ENCODE measurements around the gene ZNF276.
A peak's percentile ranks its signal among the peaks of the same experiment; 100 is the strongest.

Gene ZNF276

DNA sequence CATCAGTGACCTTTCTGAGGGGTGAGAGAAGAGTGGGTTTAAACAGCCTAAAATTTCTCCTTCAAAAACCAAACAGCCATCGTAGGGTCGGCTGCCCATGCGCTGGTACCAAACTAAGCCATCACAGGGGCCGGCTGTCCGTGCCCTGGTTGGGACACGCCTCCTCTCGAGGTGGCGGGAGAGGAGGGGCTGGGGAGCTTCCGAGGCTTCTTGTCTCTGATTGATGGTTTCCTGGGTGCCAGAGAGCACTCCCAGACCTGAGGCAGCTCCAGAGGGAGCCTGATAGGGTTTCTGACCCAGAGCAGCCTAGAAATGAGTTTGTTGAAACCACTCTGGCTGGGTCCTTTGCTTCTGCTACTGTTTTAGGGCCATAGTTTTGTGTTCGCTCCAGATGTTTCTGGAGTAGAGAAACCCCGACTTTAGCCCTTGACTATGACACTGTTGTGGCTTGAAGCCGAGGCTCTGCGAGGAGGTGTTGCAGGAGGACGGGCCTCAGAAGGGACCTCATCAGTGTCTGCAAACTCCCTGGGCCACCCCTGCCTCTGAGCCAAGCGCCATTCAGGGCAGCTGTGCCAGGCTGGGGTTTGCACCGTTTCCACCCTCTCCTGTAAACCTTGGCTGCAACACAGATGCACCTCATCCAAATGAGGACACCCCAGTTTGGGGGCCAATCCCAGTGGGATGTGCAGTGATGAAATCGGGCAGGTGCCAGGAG, 6.2 kb downstream of the ZNF276 start:
- Histone ChIP-seq H3K9me3 (ENCODE audit: control insufficient read depth, low read length) (no peaks in the 10 kb centered on the region), H3K4me3 (ENCODE audit: insufficient read depth, low read depth, low read length) (no peak overlapping the region), H3K27me3 (ENCODE audit: control insufficient read depth, insufficient read depth, low read length, poor library complexity, severe bottlenecking) (peaks cover 7% of the 10 kb centered on the region), H3K36me3 (ENCODE audit: control insufficient read depth, insufficient read depth, low read length) (peaks cover 27% of the 10 kb centered on the region), H3K4me1 (ENCODE audit: control insufficient read depth, insufficient read depth, low read length) (peaks cover 10% of the 10 kb centered on the region), H3K27ac (ENCODE audit: insufficient read depth, low read depth, low read length, poor library complexity, severe bottlenecking) (no peak overlapping the region)
- 89 to 90% methylated on average over 17 of the region's 17 CpGs for WGBS, 2 experiments

DNA sequence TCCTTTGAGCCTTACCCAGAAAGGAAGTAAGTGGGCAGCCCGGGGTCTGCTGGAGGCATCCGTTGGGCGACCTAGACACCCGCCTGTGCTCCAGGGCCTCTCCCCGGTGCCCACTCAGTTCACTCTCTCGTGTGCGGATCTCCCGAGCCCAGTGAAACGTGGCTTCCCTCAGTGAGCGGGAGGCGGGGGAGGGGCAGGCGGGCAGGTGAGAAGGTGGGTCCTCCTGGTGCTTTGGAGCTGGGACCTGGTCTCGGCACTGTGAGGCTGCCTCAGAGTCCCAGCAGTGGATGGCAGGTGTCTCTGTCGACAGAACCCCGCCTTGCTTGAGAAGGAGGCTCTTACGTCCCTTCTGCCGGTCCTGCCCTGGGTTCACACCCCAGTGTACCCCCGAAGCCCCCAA, 8.0 kb downstream of the ZNF276 start:
- Histone ChIP-seq H3K9me3 (ENCODE audit: control insufficient read depth, low read length) (no peaks in the 10 kb centered on the region), H3K4me3 (ENCODE audit: insufficient read depth, low read depth, low read length) (no peak overlapping the region), H3K36me3 (ENCODE audit: control insufficient read depth, insufficient read depth, low read length) (peaks cover 27% of the 10 kb centered on the region), H3K27me3 (ENCODE audit: control insufficient read depth, insufficient read depth, low read length, poor library complexity, severe bottlenecking) (no peaks in the 10 kb centered on the region), H3K27ac (ENCODE audit: insufficient read depth, low read depth, low read length, poor library complexity, severe bottlenecking) (no peak overlapping the region), H3K4me1 (ENCODE audit: control insufficient read depth, insufficient read depth, low read length) (peaks cover 7% of the 10 kb centered on the region)
- 93 to 95% methylated on average over 18 of the region's 18 CpGs for WGBS, 2 experiments

DNA sequence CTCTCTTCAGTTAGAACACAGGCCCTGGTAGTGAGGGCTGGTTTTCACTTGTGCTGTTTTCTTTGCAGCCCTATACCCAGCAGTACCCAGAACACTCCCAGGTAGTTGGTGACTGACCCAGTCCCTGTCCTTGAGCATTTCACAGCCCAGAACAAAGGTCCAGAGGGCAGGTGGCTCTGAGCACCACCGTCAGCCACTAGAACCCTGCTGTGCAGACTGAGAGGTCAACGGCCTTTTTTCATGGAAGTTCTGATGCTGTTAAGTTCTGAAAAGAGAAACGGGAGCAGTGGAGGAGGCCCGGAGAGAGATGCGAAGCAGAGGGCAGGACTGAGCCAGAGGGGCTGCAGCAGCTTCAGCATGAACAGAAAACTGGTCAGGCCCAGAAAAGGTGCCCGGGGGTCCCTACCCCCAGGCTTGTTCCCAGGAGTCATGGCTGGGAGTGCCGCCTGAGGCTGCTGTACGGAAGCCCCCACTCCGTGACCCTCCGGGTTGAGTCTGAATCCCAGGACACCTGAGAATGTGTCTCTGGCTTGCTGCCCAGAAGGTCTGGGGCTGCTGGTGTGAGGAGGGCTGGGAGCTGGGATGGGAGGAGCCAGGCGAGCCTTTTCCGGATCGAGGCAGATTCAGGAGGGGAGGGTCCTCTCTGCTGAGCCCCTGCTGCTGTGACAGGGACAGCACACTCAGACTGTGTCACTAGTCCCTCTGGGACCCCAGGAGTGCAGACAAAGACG, 8.7 kb downstream of the ZNF276 start:
- WGBS, 2 experiments, result 46 to 47% methylated on average over 14 of the region's 14 CpGs
- H3K27me3 ChIP-seq (ENCODE audit: control insufficient read depth, insufficient read depth, low read length, poor library complexity, severe bottlenecking), result no peaks in the 10 kb centered on the region
- H3K4me3 ChIP-seq (ENCODE audit: insufficient read depth, low read depth, low read length), result no peak overlapping the region
- peaks cover 7% of the 10 kb centered on the region for H3K4me1 ChIP-seq (ENCODE audit: control insufficient read depth, insufficient read depth, low read length)
- H3K27ac ChIP-seq (ENCODE audit: insufficient read depth, low read depth, low read length, poor library complexity, severe bottlenecking), result peak overlapping the region; percentile 23
- H3K36me3 ChIP-seq (ENCODE audit: control insufficient read depth, insufficient read depth, low read length), result peaks cover 34% of the 10 kb centered on the region
- H3K9me3 ChIP-seq (ENCODE audit: control insufficient read depth, low read length), result no peaks in the 10 kb centered on the region

DNA sequence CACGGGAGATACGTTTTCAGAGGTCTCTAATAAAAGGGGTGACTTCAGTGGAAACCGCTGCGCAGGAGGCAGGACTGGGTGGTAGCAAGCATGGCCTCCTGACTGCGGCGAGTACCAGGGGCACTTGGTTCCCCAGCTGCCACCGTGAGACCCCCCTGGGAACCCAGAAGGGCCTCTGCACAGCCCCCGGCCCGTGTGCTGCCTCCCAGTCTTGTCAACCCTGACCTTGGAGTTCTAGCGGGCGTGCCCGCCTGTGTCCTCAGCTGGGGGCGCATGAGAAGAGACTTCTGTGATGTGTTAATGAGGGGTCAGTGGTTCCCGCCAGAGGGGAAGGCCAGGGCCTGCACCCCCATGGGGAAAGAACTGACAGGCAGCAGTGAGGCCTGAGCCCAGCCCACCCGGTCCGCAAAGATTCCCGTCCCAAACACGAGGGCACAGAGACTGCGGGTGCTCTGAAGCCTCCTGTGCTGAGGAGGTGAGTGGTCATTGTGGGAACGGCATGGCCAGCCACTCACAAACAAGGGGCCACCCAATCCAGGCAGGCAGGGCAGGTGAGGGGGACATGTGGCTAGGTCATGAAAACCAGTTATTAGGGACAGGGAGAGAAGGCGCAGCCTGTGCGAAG, 9.4 kb downstream of the ZNF276 start:
- Histone ChIP-seq H3K27ac (ENCODE audit: insufficient read depth, low read depth, low read length, poor library complexity, severe bottlenecking) (peak overlapping the region; percentile 23), H3K4me1 (ENCODE audit: control insufficient read depth, insufficient read depth, low read length) (peaks cover 7% of the 10 kb centered on the region), H3K4me3 (ENCODE audit: insufficient read depth, low read depth, low read length) (no peak overlapping the region), H3K9me3 (ENCODE audit: control insufficient read depth, low read length) (no peaks in the 10 kb centered on the region), H3K36me3 (ENCODE audit: control insufficient read depth, insufficient read depth, low read length) (peaks cover 34% of the 10 kb centered on the region), H3K27me3 (ENCODE audit: control insufficient read depth, insufficient read depth, low read length, poor library complexity, severe bottlenecking) (no peaks in the 10 kb centered on the region)
- WGBS, 2 experiments, result 81 to 83% methylated on average over 21 to 22 of the region's 22 CpGs

DNA sequence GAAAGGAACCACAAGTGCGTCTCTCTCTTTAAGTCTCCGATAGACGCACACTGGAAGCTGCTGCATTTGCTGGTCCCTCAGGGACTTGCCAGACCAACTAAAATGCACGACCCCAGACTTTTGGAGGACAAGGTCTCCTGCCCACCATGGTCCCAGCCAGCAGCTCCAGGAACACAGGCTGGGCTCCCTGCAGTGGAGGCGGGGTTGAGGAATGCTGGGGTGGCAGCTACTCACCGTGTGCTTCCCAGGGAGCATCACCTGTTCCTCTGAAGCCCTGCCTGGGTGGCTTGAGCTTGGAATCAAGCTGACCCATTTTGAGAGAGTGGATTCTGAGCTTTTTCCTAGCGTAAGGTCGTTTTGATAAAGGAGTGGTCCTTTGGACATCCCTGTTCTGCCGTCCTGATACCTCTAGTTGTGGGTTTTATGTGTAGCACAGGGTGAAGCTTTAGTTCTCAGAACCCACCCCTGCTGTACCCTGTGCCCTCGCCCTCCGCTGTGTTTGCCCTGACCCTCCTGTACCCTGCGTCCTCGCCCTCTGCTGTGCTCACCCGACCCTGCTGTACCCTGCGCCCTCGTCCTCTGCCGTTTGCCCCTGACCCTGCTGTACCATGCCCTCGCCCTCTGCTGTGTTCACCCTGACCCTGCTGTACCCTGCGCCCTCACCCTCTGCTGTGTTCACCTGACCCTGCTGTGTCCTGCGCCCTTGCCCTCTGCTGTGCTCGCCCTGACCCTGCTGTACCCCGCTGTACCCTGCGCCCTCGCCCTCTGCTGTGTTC, 11.0 kb downstream of the ZNF276 start:
- H3K4me3 ChIP-seq (ENCODE audit: insufficient read depth, low read depth, low read length), result no peak overlapping the region
- H3K27me3 ChIP-seq (ENCODE audit: control insufficient read depth, insufficient read depth, low read length, poor library complexity, severe bottlenecking), result no peaks in the 10 kb centered on the region
- 87 to 91% methylated on average over 24 of the region's 24 CpGs for WGBS, 2 experiments
- H3K9me3 ChIP-seq (ENCODE audit: control insufficient read depth, low read length), result no peaks in the 10 kb centered on the region
- H3K4me1 ChIP-seq (ENCODE audit: control insufficient read depth, insufficient read depth, low read length), result peaks cover 7% of the 10 kb centered on the region
- H3K36me3 ChIP-seq (ENCODE audit: control insufficient read depth, insufficient read depth, low read length), result peaks cover 44% of the 10 kb centered on the region
- H3K27ac ChIP-seq (ENCODE audit: insufficient read depth, low read depth, low read length, poor library complexity, severe bottlenecking), result no peak overlapping the region

DNA sequence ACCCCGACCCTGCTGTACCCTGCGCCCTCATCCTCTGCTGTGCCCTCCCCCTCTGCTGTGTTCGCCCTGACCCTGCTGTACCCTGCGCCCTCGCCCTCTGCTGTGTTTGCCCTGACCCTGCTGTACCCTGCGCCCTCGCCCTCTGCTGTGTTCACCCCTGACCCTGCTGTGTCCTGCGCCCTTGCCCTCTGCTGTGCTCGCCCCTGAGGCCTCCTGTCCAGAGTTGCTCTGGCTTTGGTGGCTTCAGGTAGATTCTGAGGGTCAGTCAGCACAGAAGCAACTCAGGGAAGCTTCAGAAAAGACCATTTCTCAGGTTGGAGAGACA, 11.5 kb downstream of the ZNF276 start:
- H3K4me3 ChIP-seq (ENCODE audit: insufficient read depth, low read depth, low read length), result no peak overlapping the region
- H3K4me1 ChIP-seq (ENCODE audit: control insufficient read depth, insufficient read depth, low read length), result peaks cover 7% of the 10 kb centered on the region
- 95 to 96% methylated on average over 9 of the region's 9 CpGs for WGBS, 2 experiments
- no peaks in the 10 kb centered on the region for H3K27me3 ChIP-seq (ENCODE audit: control insufficient read depth, insufficient read depth, low read length, poor library complexity, severe bottlenecking)
- H3K9me3 ChIP-seq (ENCODE audit: control insufficient read depth, low read length), result no peaks in the 10 kb centered on the region
- H3K27ac ChIP-seq (ENCODE audit: insufficient read depth, low read depth, low read length, poor library complexity, severe bottlenecking), result no peak overlapping the region
- peaks cover 42% of the 10 kb centered on the region for H3K36me3 ChIP-seq (ENCODE audit: control insufficient read depth, insufficient read depth, low read length)

DNA sequence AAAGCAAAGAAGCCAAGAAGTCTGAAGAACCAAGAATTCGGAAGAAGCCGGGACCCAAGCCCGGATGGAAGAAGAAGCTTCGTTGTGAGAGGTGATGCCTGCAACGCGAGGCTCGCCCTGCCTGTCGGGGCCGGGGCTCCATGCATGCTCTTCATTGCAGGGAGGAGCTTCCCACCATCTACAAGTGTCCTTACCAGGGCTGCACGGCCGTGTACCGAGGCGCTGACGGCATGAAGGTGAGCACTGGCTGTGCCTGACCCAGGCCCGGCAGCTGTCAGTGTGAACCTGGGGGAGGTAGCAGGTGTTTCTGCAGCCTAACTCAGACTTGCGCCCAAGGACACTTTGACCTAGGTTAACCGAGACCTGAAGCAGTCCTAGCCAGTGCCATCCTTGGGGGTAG, 12.0 kb downstream of the ZNF276 start:
- Histone ChIP-seq H3K36me3 (ENCODE audit: control insufficient read depth, insufficient read depth, low read length) (peaks cover 46% of the 10 kb centered on the region), H3K9me3 (ENCODE audit: control insufficient read depth, low read length) (no peaks in the 10 kb centered on the region), H3K4me3 (ENCODE audit: insufficient read depth, low read depth, low read length) (no peak overlapping the region), H3K27ac (ENCODE audit: insufficient read depth, low read depth, low read length, poor library complexity, severe bottlenecking) (no peak overlapping the region), H3K27me3 (ENCODE audit: control insufficient read depth, insufficient read depth, low read length, poor library complexity, severe bottlenecking) (no peaks in the 10 kb centered on the region), H3K4me1 (ENCODE audit: control insufficient read depth, insufficient read depth, low read length) (peaks cover 7% of the 10 kb centered on the region)
- WGBS, 2 experiments, result 96% methylated on average over 17 of the region's 17 CpGs

DNA sequence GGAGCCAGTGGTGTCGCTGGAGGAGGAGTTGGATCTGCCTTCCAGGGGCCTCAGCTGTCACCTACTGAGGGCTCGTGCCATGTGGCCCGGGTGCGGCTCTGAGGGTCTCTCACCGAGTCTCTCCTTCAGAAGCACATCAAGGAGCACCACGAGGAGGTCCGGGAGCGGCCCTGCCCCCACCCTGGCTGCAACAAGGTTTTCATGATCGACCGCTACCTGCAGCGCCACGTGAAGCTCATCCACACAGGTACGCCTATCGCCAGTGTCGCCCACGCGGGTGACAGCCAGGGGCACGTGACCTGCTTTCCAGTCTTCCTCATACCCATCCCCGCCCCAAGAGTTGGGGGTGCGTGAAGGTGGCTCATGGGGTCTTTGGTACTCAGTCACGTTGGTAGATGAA, 12.5 kb downstream of the ZNF276 start:
- Histone ChIP-seq H3K9me3 (ENCODE audit: control insufficient read depth, low read length) (no peaks in the 10 kb centered on the region), H3K4me3 (ENCODE audit: insufficient read depth, low read depth, low read length) (no peak overlapping the region), H3K27ac (ENCODE audit: insufficient read depth, low read depth, low read length, poor library complexity, severe bottlenecking) (no peak overlapping the region), H3K27me3 (ENCODE audit: control insufficient read depth, insufficient read depth, low read length, poor library complexity, severe bottlenecking) (no peaks in the 10 kb centered on the region), H3K36me3 (ENCODE audit: control insufficient read depth, insufficient read depth, low read length) (peaks cover 50% of the 10 kb centered on the region), H3K4me1 (ENCODE audit: control insufficient read depth, insufficient read depth, low read length) (peaks cover 7% of the 10 kb centered on the region)
- WGBS, 2 experiments, result 91% methylated on average over 21 of the region's 21 CpGs

DNA sequence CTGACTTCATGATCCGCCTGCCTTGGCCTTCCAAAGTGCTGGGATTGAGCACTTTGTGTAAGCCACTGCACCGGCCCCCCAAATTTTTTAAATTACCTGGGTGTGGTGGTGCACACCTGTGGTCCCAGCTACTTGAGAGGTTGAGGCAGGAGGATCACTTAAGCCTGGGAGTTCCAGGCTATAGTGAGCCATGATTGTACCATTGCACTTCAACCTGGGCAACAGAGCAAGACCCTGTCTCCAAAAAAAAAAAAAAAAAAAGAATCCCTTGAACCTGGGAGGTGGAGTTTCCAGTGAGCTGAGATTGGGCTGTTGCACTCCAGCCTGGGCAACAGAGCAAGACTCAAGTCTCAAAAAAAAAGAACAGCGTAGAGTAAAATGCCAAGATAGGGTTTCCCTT, 15.2 kb downstream of the ZNF276 start:
- Histone ChIP-seq H3K27me3 (ENCODE audit: control insufficient read depth, insufficient read depth, low read length, poor library complexity, severe bottlenecking) (no peaks in the 10 kb centered on the region), H3K4me1 (ENCODE audit: control insufficient read depth, insufficient read depth, low read length) (no peaks in the 10 kb centered on the region), H3K27ac (ENCODE audit: insufficient read depth, low read depth, low read length, poor library complexity, severe bottlenecking) (no peak overlapping the region), H3K9me3 (ENCODE audit: control insufficient read depth, low read length) (no peaks in the 10 kb centered on the region), H3K36me3 (ENCODE audit: control insufficient read depth, insufficient read depth, low read length) (peaks cover 68% of the 10 kb centered on the region), H3K4me3 (ENCODE audit: insufficient read depth, low read depth, low read length) (no peak overlapping the region)
- WGBS, 2 experiments, result 93 to 96% methylated on average over 3 of the region's 3 CpGs

Data from ectodermal cell (in vitro differentiated cells).